Endothelial cell of umbilical vein (primary cell): Measurements from ENCODE around the gene SWAP70. TPM values are rescaled to one million over a fixed set of nuclear protein-coding genes. Genes with fewer than 3 reads are reported as not detected.
"Not testable (repeated sequence)": the region's sequence is repeated elsewhere in the genome, so short reads cannot be mapped to it uniquely, and the experiment has no call there.

ENCODE experiments used
- BruUV-seq: library from RNA; stranded (reverse); fragments of 400-500 nt; replicated peaks from 2 replicates; lab custom pipeline; 2021; lab: Mats Ljungman, UMichigan
- CTCF ChIA-PET: fragments of 300-600, 350-600 bp; sonication (Branson Sonifier 250); formaldehyde crosslinking; loops from one replicate; lab custom pipeline; 2021; ENCODE audit warnings: antibody characterized with exemption, inconsistent platforms; lab: Charles Lee
- POLR2A ChIA-PET: fragments of 300-600, 350-600 bp; sonication (Branson Sonifier 250); formaldehyde crosslinking; loops from one replicate; lab custom pipeline; 2021; ENCODE audit warnings: antibody characterized with exemption, inconsistent platforms; lab: Charles Lee
- DNase-seq: peaks from one replicate; pipeline ENCODE4 v3.0.0-alpha.2; 2011; ENCODE audit warnings: low read depth, low spot score
- FAIRE-seq: peaks from 2 replicates; lab custom pipeline; 2011; peaks lifted over from hg19 to GRCh38; lab: Jason Lieb, UNC
- H2AFZ ChIP-seq: 2 replicates; pipeline ENCODE4 v1.6.0; 2012; ENCODE audit warnings: low read depth, low read length, control low read depth, inconsistent platforms
- H3K27ac ChIP-seq: 2 replicates; pipeline ENCODE4 v1.5.1; 2011; ENCODE audit warnings: low read depth, mild to moderate bottlenecking, control low read depth, low read length, moderate library complexity; ENCODE audit not compliant: insufficient read depth
- H3K27me3 ChIP-seq, 2 experiments: 2 replicates each; pipeline versions ENCODE4 v1.6.0 to v1.6.1; 2011; ENCODE audit warnings: low read length in 2 of 2, mixed read lengths in 1 of 2; ENCODE audit not compliant: control insufficient read depth in 2 of 2, insufficient read depth in 2 of 2
- H3K36me3 ChIP-seq, 2 experiments: 2 replicates in 1 of 2; 3 replicates in 1 of 2; pipeline ENCODE4 v1.5.1; 2011; ENCODE audit warnings: low read length in 2 of 2, mild to moderate bottlenecking in 1 of 2, moderate library complexity in 1 of 2; ENCODE audit not compliant: control insufficient read depth in 2 of 2, insufficient read depth in 2 of 2; ENCODE audit errors: extremely low read depth in 1 of 2
- H3K4me1 ChIP-seq: 3 replicates; pipeline ENCODE4 v1.5.1; 2011; ENCODE audit warnings: mild to moderate bottlenecking, low read length; ENCODE audit not compliant: control insufficient read depth, insufficient read depth; ENCODE audit errors: extremely low read depth
- H3K4me2 ChIP-seq: 2 replicates; pipeline ENCODE4 v1.6.1; 2011; ENCODE audit warnings: low read length, control low read depth, mixed read lengths; ENCODE audit not compliant: insufficient read depth
- H3K4me3 ChIP-seq, 3 experiments: fragments of 200-600 bp in 1 of 3; sonication (generic), shearing (Covaris generic) in 1 of 3; replicated peaks in 1 of 3; 2 replicates each; pipeline ENCODE4 v1.5.1; 2011 to 2016; ENCODE audit warnings: control low read depth in 3 of 3, low read length in 3 of 3, mild to moderate bottlenecking in 2 of 3, inconsistent platforms in 1 of 3, low read depth in 1 of 3, moderate library complexity in 1 of 3; ENCODE audit not compliant: insufficient read depth in 1 of 3
- H3K79me2 ChIP-seq: 2 replicates; pipeline ENCODE4 v1.6.0; 2012; ENCODE audit warnings: low read length, inconsistent platforms; ENCODE audit not compliant: control insufficient read depth, insufficient read depth
- H3K9ac ChIP-seq: replicated peaks from 2 replicates; pipeline ENCODE3; 2011; ENCODE audit warnings: low read length, control low read depth; ENCODE audit not compliant: insufficient read depth; ENCODE audit errors: extremely low read depth
- H3K9me1 ChIP-seq: replicated peaks from 3 replicates; pipeline ENCODE4 v1.6.0; 2011; ENCODE audit warnings: mild to moderate bottlenecking, low read length; ENCODE audit not compliant: control insufficient read depth, insufficient read depth; ENCODE audit errors: extremely low read depth
- H3K9me3 ChIP-seq: replicated peaks from 2 replicates; pipeline ENCODE4 v1.5.1; 2012; ENCODE audit warnings: low read length, inconsistent platforms; ENCODE audit not compliant: control insufficient read depth, insufficient read depth
- H4K20me1 ChIP-seq: replicated peaks from 2 replicates; pipeline ENCODE3; 2011; ENCODE audit warnings: mild to moderate bottlenecking, low read length; ENCODE audit not compliant: control insufficient read depth, insufficient read depth; ENCODE audit errors: extremely low read depth
- CTCF ChIP-seq, 2 donors: IDR thresholded peaks; 1 replicate in 1 of 2; 2 replicates in 1 of 2; pipeline ENCODE4 v1.5.1; 2011; ENCODE audit warnings: low read length in 2 of 2, mild to moderate bottlenecking in 2 of 2, moderate library complexity in 2 of 2, control low read depth in 1 of 2, inconsistent platforms in 1 of 2, low read depth in 1 of 2; ENCODE audit not compliant: insufficient read depth in 1 of 2; ENCODE audit errors: extremely low read depth in 1 of 2
- EZH2 ChIP-seq: IDR thresholded peaks from 2 replicates; pipeline ENCODE4 v1.6.1; 2012; ENCODE audit warnings: borderline replicate concordance, low read depth, mild to moderate bottlenecking, moderate library complexity, low read length, inconsistent platforms; ENCODE audit not compliant: severe bottlenecking
- FOS ChIP-seq: IDR thresholded peaks from 2 replicates; pipeline ENCODE4 v1.6.1; 2011; ENCODE audit warnings: mild to moderate bottlenecking, low read length, moderate library complexity, borderline replicate concordance; ENCODE audit not compliant: insufficient read depth
- GATA2 ChIP-seq: IDR thresholded peaks from 2 replicates; pipeline ENCODE4 v1.7.0; 2011; ENCODE audit warnings: low read depth, mild to moderate bottlenecking, moderate library complexity, mixed read lengths, low read length; ENCODE audit not compliant: insufficient read length, insufficient read depth
- JUN ChIP-seq: IDR thresholded peaks from 2 replicates; pipeline ENCODE4 v1.6.1; 2011; ENCODE audit warnings: borderline replicate concordance, low read depth; ENCODE audit not compliant: insufficient read length, insufficient read depth
- MAX ChIP-seq: IDR thresholded peaks from 2 replicates; pipeline ENCODE4 v1.6.1; 2011; ENCODE audit not compliant: insufficient read depth, insufficient read length
- MYC ChIP-seq: IDR thresholded peaks from one replicate; pipeline ENCODE4 v1.6.1; 2011; ENCODE audit warnings: mild to moderate bottlenecking, low read depth, low read length
- POLR2A ChIP-seq: IDR thresholded peaks from 2 replicates; pipeline ENCODE4 v1.6.1; 2012; ENCODE audit warnings: low read depth, mild to moderate bottlenecking, control low read depth, low read length
- POLR2AphosphoS5 ChIP-seq: IDR thresholded peaks from 2 replicates; pipeline ENCODE4 v1.6.1; 2012; ENCODE audit warnings: low read depth, mild to moderate bottlenecking, control low read depth, low read length, moderate library complexity; ENCODE audit not compliant: insufficient read depth
- dilution Hi-C: fragments of 300-500 bp; cut with MboI; formaldehyde crosslinking; loops from one replicate; pipeline ENCODE4 v1.15.0; 2019; ENCODE audit warnings: low sequenced_read_pairs; ENCODE audit not compliant: extremely low pct_ligation_motif_present
- intact Hi-C: fragments of 100-400 bp; cut with micrococcal nuclease; formaldehyde crosslinking; loops from one replicate; pipeline ENCODE4 v1.10.0; 2022
- polyA plus RNA-seq, 4 experiments: library from polyadenylated mRNA; depleted of rRNA in 3 of 4; stranded (reverse) in 3 of 4; unstranded in 1 of 4; fragments of >200 nt; gene quantifications; 2 replicates each; pipeline versions ENCODE4 v1.2.1 to v1.2.3, GENCODE V29; 2011 to 2012; ENCODE audit warnings: missing spikeins in 1 of 4
- total RNA-seq: library from RNA; stranded (reverse); gene quantifications from 2 replicates; pipeline ENCODE4 v1.2.3, GENCODE V29; 2021

The SWAP70 gene
- total and polyA plus RNA-seq, 2 donors (not counting 3 experiments of a cell fraction or from before 2014, with no cell fraction given), result 52.5 to 165 TPM

- no peak overlapping the region for H2AFZ ChIP-seq
- FAIRE-seq (no peak), DNase-seq (no peak)
- H3K9me3 ChIP-seq, result no peaks in the 10 kb centered on the region
- no peaks in the 10 kb centered on the region for H3K79me2 ChIP-seq
- dilution Hi-C loops, result loop anchor here (25.0 kb wide), 1 partner anchor 117 kb away; no protein-coding TSS in a partner anchor
- H4K20me1 ChIP-seq, result no peaks in the 10 kb centered on the region
- H3K9me1 ChIP-seq, result no peaks in the 10 kb centered on the region
- intact Hi-C loops, result no loop called here
- BruUV-seq, result no TSS peak
- no peaks in the 10 kb centered on the region for H3K36me3 ChIP-seq
- H3K4me3 ChIP-seq, result no peak overlapping the region
- ChIA-PET CTCF (interaction anchor here (0.8 kb wide), 1 partner anchor 29 kb away, joined by 3 read pairs; no protein-coding TSS in a partner anchor), POLR2A (no interaction called here)
- H3K27ac ChIP-seq, result no peak overlapping the region
- TF ChIP-seq POLR2A, result no peak
- TF ChIP-seq FOS, result no peak
- TF ChIP-seq POLR2AphosphoS5, result no peak
- no peak for TF ChIP-seq CTCF (IDR thresholded peaks at IDR 0.05; ENCODE audit: extremely low read depth in 1 of 2, insufficient read depth in 1 of 2, low read depth in 1 of 2, low read length in 2 of 2)
- TF ChIP-seq MYC, result no peak
- no peak for TF ChIP-seq JUN
- TF ChIP-seq MAX, result no peak
- no peak for TF ChIP-seq GATA2
- no peak for TF ChIP-seq EZH2
- H3K4me1 ChIP-seq, result peaks cover 16% of the 10 kb centered on the region
- H3K4me2 ChIP-seq, result no peak overlapping the region
- no peaks in the 10 kb centered on the region for H3K27me3 ChIP-seq
- no peak overlapping the region for H3K9ac ChIP-seq
Observed at GRCh38 chr11:9619971-9620370, 43.9 kb upstream of the SWAP70 start.

GRCh38 chr11:9622353-9622752, 41.5 kb upstream of the SWAP70 start:
- peaks cover 30% of the 10 kb centered on the region for H3K4me1 ChIP-seq
- dilution Hi-C loops, result loop anchor here (25.0 kb wide), 1 partner anchor 115 kb away; no protein-coding TSS in a partner anchor
- BruUV-seq, DNase-seq, H2AFZ ChIP-seq, H3K9me1 ChIP-seq, H3K27me3 ChIP-seq, intact Hi-C loops, H3K36me3 ChIP-seq, H3K27ac ChIP-seq, H3K4me2 ChIP-seq, FAIRE-seq, H3K9me3 ChIP-seq, H3K4me3 ChIP-seq, H3K79me2 ChIP-seq, POLR2A ChIA-PET, H3K9ac ChIP-seq, H4K20me1 ChIP-seq: not testable (repeated sequence)
- CTCF ChIA-PET, result interaction anchor here (1.9 kb wide), 1 partner anchor 9 kb away, joined by 6 read pairs; no protein-coding TSS in a partner anchor

- H3K27me3 ChIP-seq, H3K9me3 ChIP-seq, H2AFZ ChIP-seq, H3K9ac ChIP-seq, H3K9me1 ChIP-seq, POLR2A ChIA-PET, H4K20me1 ChIP-seq, H3K27ac ChIP-seq, intact Hi-C loops, BruUV-seq, H3K36me3 ChIP-seq, H3K4me2 ChIP-seq, H3K4me3 ChIP-seq, H3K79me2 ChIP-seq, DNase-seq, FAIRE-seq: not testable (repeated sequence)
- H3K4me1 ChIP-seq, result peaks cover 33% of the 10 kb centered on the region
- CTCF ChIA-PET, result interaction anchor here (1.9 kb wide), 1 partner anchor 10 kb away, joined by 6 read pairs; no protein-coding TSS in a partner anchor
- dilution Hi-C loops, result loop anchor here (25.0 kb wide), 1 partner anchor 114 kb away; no protein-coding TSS in a partner anchor
Observed at GRCh38 chr11:9623053-9623452, 40.8 kb upstream of the SWAP70 start.
